PC-3 (cell line): ENCODE data around the gene MYO18A. TPM values are rescaled to one million over a fixed set of nuclear protein-coding genes. Genes with fewer than 3 reads are reported as not detected.

Experiments
- ATAC-seq: fragments of 200-7000 bp; cut with Tn5 transposase; 2 replicates; pipeline ENCODE4 v1.9.1; 2020; ENCODE audit warnings: mild to moderate bottlenecking, moderate library complexity
- BruUV-seq: library from RNA; stranded (reverse); fragments of 400-500 nt; replicated peaks from 2 replicates; lab custom pipeline; 2021; lab: Mats Ljungman, UMichigan
- CTCF ChIA-PET: fragments of 300-600 bp; sonication (Branson Sonifier 250); formaldehyde crosslinking; loops from one replicate; lab custom pipeline; 2022; ENCODE audit warnings: antibody characterized with exemption; lab: Charles Lee
- POLR2A ChIA-PET: fragments of 300-600 bp; sonication (Branson Sonifier 250); formaldehyde crosslinking; loops from one replicate; lab custom pipeline; 2022; ENCODE audit warnings: antibody characterized with exemption; ENCODE audit not compliant: unreplicated experiment; lab: Charles Lee
- DNase-seq: peaks from one replicate; pipeline ENCODE4 v3.0.0-alpha.2; 2015
- H2AFZ ChIP-seq: fragments of 300-600 bp; sonication (generic); 2 replicates; pipeline ENCODE4 v1.6.0; 2016; ENCODE audit warnings: antibody characterized with exemption, low read length
- H3F3A ChIP-seq: fragments of 300-600 bp; sonication (generic); one replicate; pipeline ENCODE4 v1.6.0; 2017; ENCODE audit warnings: antibody characterized with exemption, low read length, control low read depth, mild to moderate bottlenecking; ENCODE audit not compliant: unreplicated experiment
- H3K27ac ChIP-seq: fragments of 300-600 bp; sonication (generic); 2 replicates; pipeline ENCODE4 v1.5.1; 2016; ENCODE audit warnings: mild to moderate bottlenecking, low read length
- H3K27me3 ChIP-seq: fragments of 300-600 bp; sonication (generic); 2 replicates; pipeline ENCODE4 v1.6.1; 2016; ENCODE audit warnings: low read length, mixed read lengths
- H3K36me3 ChIP-seq: fragments of 300-600 bp; sonication (generic); 2 replicates; pipeline ENCODE4 v1.6.1; 2016; ENCODE audit warnings: low read depth, mixed run types, low read length, mixed read lengths
- H3K4me1 ChIP-seq: fragments of 300-600 bp; sonication (generic); 2 replicates; pipeline ENCODE4 v1.5.1; 2016; ENCODE audit warnings: low read length; ENCODE audit not compliant: insufficient read depth
- H3K4me2 ChIP-seq: fragments of 300-600 bp; sonication (generic); 2 replicates; pipeline ENCODE4 v1.6.0; 2016; ENCODE audit warnings: low read length
- H3K4me3 ChIP-seq: fragments of 300-600 bp; sonication (generic); 2 replicates; pipeline ENCODE4 v1.5.1; 2016; ENCODE audit warnings: mild to moderate bottlenecking, low read length, mixed read lengths
- H3K79me2 ChIP-seq: fragments of 300-600 bp; sonication (generic); 2 replicates; pipeline ENCODE4 v1.6.1; 2017; ENCODE audit warnings: low read length, mixed read lengths
- H3K9ac ChIP-seq: fragments of 300-600 bp; sonication (generic); 2 replicates; pipeline ENCODE4 v1.6.0; 2016; ENCODE audit warnings: mild to moderate bottlenecking, low read length
- H3K9me2 ChIP-seq: fragments of 300-600 bp; sonication (generic); replicated peaks from 2 replicates; pipeline ENCODE4 v1.6.1; 2016; ENCODE audit warnings: mixed run types, low read length, mixed read lengths
- H3K9me3 ChIP-seq: fragments of 300-600 bp; sonication (generic); 2 replicates; pipeline ENCODE4 v1.6.1; 2016; ENCODE audit warnings: low read length, mixed read lengths
- H4K20me1 ChIP-seq: fragments of 300-600 bp; sonication (generic); 2 replicates; pipeline ENCODE4 v1.6.1; 2016; ENCODE audit warnings: low read length, mixed read lengths
- EZH2 ChIP-seq: fragments of 300-600 bp; sonication (generic); IDR thresholded peaks from one replicate; pipeline ENCODE4 v1.6.1; 2017; ENCODE audit warnings: antibody characterized with exemption, mild to moderate bottlenecking, low read length; ENCODE audit not compliant: unreplicated experiment
- EZH2phosphoT487 ChIP-seq: fragments of 300-600 bp; sonication (generic); IDR thresholded peaks from 2 replicates; pipeline ENCODE4 v1.6.1; 2018; ENCODE audit warnings: mild to moderate bottlenecking, antibody characterized with exemption, low read length, borderline replicate concordance
- intact Hi-C: fragments of 100-400 bp; cut with micrococcal nuclease; formaldehyde crosslinking; loops from 2 replicates; pipeline ENCODE4 v1.9.0; 2023
- total RNA-seq: library from RNA; depleted of rRNA; stranded (reverse); fragments of >200 nt; gene quantifications from 2 replicates; pipeline ENCODE4 v1.2.3, GENCODE V29; 2014
- TF ChIP-seq, protein P1 (sequence below): fragments of 300-600 bp; sonication (generic); conservative IDR thresholded peaks from 2 replicates; pipeline ENCODE4 v1.5.1; 2017; ENCODE audit warnings: antibody characterized with exemption, low read depth, mild to moderate bottlenecking, low read length

Gene MYO18A
- total RNA-seq, 1 experiment from 2014 or later: 28.0 TPM

DNA sequence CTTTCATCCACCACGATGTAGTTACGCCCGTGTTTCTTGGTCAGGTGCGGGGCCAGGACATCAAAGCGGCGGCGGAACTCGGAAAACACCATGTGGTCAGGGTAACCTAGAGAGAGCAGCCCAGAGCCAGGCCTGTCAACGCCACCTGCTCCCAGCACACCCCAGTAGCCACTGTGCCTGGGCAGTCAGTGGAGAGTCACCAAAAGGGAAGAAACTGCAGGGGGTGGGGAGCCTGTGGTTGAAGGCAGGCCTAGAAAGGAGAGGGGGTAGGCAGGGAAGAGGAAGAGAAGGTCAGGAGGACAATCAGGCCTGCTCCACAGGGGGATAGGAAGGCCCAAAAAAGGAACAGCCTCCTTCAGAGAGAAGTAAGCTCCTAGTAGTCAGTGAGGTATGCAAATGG lies 73.1 kb downstream of the MYO18A start:
- DNase-seq: no peak

DNA sequence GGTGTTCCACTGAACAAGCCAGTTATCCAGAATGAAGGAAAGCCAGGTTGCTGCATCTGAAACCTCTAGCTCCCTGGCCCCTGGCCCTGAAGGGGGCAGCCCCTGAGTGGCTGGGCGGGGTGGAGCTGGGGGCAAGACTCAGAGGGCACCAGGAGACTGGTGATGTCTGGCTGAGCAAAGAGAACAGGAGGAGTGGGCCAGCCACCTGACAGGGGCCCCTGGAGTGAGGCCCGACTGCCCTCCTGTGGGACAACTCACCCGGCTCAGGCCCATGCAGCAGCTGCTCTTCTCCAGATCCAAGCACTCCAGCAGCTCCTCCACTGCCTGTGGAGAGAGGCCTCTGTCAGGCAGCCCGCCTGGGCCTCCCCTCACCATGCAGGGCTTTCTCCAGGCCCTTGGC lies 76.9 kb downstream of the MYO18A start:
- H2AFZ ChIP-seq: no peak overlapping the region
- DNase-seq (no peak), ATAC-seq (no peak)
- H3K36me3 ChIP-seq: no peaks in the 10 kb centered on the region
- TF ChIP-seq EZH2phosphoT487 (no peak), EZH2 (no peak)
- TF ChIP-seq, protein P1, sequence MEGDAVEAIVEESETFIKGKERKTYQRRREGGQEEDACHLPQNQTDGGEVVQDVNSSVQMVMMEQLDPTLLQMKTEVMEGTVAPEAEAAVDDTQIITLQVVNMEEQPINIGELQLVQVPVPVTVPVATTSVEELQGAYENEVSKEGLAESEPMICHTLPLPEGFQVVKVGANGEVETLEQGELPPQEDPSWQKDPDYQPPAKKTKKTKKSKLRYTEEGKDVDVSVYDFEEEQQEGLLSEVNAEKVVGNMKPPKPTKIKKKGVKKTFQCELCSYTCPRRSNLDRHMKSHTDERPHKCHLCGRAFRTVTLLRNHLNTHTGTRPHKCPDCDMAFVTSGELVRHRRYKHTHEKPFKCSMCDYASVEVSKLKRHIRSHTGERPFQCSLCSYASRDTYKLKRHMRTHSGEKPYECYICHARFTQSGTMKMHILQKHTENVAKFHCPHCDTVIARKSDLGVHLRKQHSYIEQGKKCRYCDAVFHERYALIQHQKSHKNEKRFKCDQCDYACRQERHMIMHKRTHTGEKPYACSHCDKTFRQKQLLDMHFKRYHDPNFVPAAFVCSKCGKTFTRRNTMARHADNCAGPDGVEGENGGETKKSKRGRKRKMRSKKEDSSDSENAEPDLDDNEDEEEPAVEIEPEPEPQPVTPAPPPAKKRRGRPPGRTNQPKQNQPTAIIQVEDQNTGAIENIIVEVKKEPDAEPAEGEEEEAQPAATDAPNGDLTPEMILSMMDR: no peak
- peaks cover 13% of the 10 kb centered on the region for H3K4me1 ChIP-seq
- no peak overlapping the region for H3K27ac ChIP-seq
- CTCF ChIA-PET: no interaction called here
- H3K27me3 ChIP-seq: no peaks in the 10 kb centered on the region
- intact Hi-C loops: no loop called here
- no peaks in the 10 kb centered on the region for H3F3A ChIP-seq
- H4K20me1 ChIP-seq: no peaks in the 10 kb centered on the region
- no peak overlapping the region for H3K9ac ChIP-seq
- H3K9me2 ChIP-seq: no peaks in the 10 kb centered on the region
- H3K4me2 ChIP-seq: no peak overlapping the region
- no peaks in the 10 kb centered on the region for H3K79me2 ChIP-seq
- BruUV-seq: no TSS peak
- POLR2A ChIA-PET: no interaction called here
- no peaks in the 10 kb centered on the region for H3K9me3 ChIP-seq
- H3K4me3 ChIP-seq: no peak overlapping the region

More for the DNA sequence above, 73.1 kb downstream of the MYO18A start:
- Histone ChIP-seq H4K20me1 (no peaks in the 10 kb centered on the region), H3K36me3 (no peaks in the 10 kb centered on the region), H3K79me2 (no peaks in the 10 kb centered on the region), H3K9ac (no peak overlapping the region), H2AFZ (no peak overlapping the region), H3K27me3 (no peaks in the 10 kb centered on the region), H3K9me2 (no peaks in the 10 kb centered on the region), H3K4me3 (no peak overlapping the region), H3K4me1 (peaks cover 14% of the 10 kb centered on the region), H3K27ac (no peak overlapping the region), H3K4me2 (no peak overlapping the region), H3K9me3 (no peaks in the 10 kb centered on the region), H3F3A (no peaks in the 10 kb centered on the region)
- POLR2A ChIA-PET: no interaction called here
- ATAC-seq: no peak
- CTCF ChIA-PET: interaction anchor here (0.6 kb wide), 1 partner anchor 141 kb away, joined by 4 read pairs; no protein-coding TSS in a partner anchor
- intact Hi-C loops: no loop called here
- no TSS peak for BruUV-seq
- no peak for TF ChIP-seq EZH2phosphoT487
- TF ChIP-seq EZH2: no peak

DNA sequence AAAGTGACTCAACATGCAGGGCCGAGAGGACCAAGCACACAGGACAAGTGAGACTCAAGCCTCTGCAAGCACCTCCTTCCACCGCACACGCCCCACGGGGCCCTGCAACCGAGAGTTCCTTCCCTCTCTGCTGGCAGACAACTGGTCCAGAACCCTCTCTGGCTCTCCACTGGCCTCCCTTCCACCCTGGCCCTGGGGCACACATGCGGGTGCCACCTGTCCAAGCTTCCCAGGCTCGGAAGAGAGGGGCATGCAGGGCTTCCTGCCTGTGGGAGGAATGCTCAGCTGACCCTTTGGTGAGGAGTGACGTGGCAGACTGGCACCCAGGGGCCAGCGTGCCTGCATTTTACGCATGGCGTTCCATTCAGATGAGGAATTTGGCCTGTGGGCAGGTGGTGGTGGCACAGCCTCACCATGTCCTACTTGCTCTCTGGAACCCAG lies 77.4 kb downstream of the MYO18A start:
- no peak overlapping the region for H3K27ac ChIP-seq
- DNase-seq (no peak), ATAC-seq (no peak)
- H4K20me1 ChIP-seq: no peaks in the 10 kb centered on the region
- ChIA-PET CTCF (no interaction called here), POLR2A (no interaction called here)
- H3K4me3 ChIP-seq: no peak overlapping the region
- no peak overlapping the region for H3K9ac ChIP-seq
- intact Hi-C loops: no loop called here
- no peaks in the 10 kb centered on the region for H3K9me2 ChIP-seq
- BruUV-seq: no TSS peak
- H2AFZ ChIP-seq: no peak overlapping the region
- peaks cover 7% of the 10 kb centered on the region; the same call in 1 of the 2 replicates for H3K4me1 ChIP-seq
- no peaks in the 10 kb centered on the region for H3K36me3 ChIP-seq
- TF ChIP-seq, protein P1: no peak
- TF ChIP-seq EZH2phosphoT487: no peak
- H3F3A ChIP-seq: no peaks in the 10 kb centered on the region
- H3K79me2 ChIP-seq: no peaks in the 10 kb centered on the region
- H3K9me3 ChIP-seq: no peaks in the 10 kb centered on the region
- H3K27me3 ChIP-seq: no peaks in the 10 kb centered on the region
- H3K4me2 ChIP-seq: no peak overlapping the region
